Keratinocyte (primary cell): ENCODE measurements around the gene OXCT1.

ENCODE experiments used
- CTCF ChIP-seq, 3 experiments: IDR thresholded peaks in 1 of 3; conservative IDR thresholded peaks in 1 of 3; optimal IDR thresholded peaks in 1 of 3; 2 replicates in 2 of 3; 3 replicates in 1 of 3; pipeline versions ENCODE3 to v1.5.1; 2011; ENCODE audit warnings: low read length in 3 of 3, mild to moderate bottlenecking in 3 of 3, moderate library complexity in 2 of 3, control low read depth in 1 of 3, inconsistent platforms in 1 of 3; ENCODE audit not compliant: insufficient read depth in 2 of 3; ENCODE audit errors: extremely low read depth in 1 of 3
- EZH2 ChIP-seq: IDR thresholded peaks from one replicate; pipeline ENCODE4 v1.6.1; 2012; ENCODE audit warnings: inconsistent platforms, mild to moderate bottlenecking, low read length, moderate library complexity

- TF ChIP-seq CTCF (optimal IDR thresholded peaks at IDR 0.05 in 1 of 3, IDR thresholded peaks at IDR 0.05 in 1 of 3, conservative IDR thresholded peaks at IDR 0.05 in 1 of 3; ENCODE audit: extremely low read depth in 1 of 3, insufficient read depth in 2 of 3, low read length in 3 of 3) (no peak), EZH2 (no peak)
Observed at GRCh38 chr5:41817625-41818301, 52.5 kb downstream of the OXCT1 start.
